Activated CD4-positive, alpha-beta memory T cell treated with anti-CD3 and anti-CD28 coated beads, Interleukin-2, amount 10 ng/mL, durations not matched to agents 7 days and 5 days (primary cell): ENCODE results near the gene TIAL1. TPM values are rescaled to one million over a fixed set of nuclear protein-coding genes. Genes with fewer than 3 reads are reported as not detected.

Source experiments
- CTCF ChIA-PET: fragments of 350-600 bp; sonication (Branson Sonifier 250); formaldehyde crosslinking; loops from one replicate; lab custom pipeline; 2021; ENCODE audit warnings: antibody characterized with exemption, inconsistent platforms; lab: Charles Lee
- POLR2A ChIA-PET: fragments of 350-600 bp; sonication (Branson Sonifier 250); formaldehyde crosslinking; loops from one replicate; lab custom pipeline; 2021; ENCODE audit warnings: antibody characterized with exemption; lab: Charles Lee
- DNase-seq: peaks from one replicate; pipeline ENCODE4 v3.0.0-alpha.2; 2020
- H3K27ac Mint-ChIP-seq: one replicate; pipeline ENCODE4 v1.8.0; 2021; ENCODE audit warnings: mild to moderate bottlenecking, mixed read lengths
- H3K27me3 Mint-ChIP-seq: one replicate; pipeline ENCODE4 v1.8.0; 2021; ENCODE audit warnings: mixed read lengths
- H3K36me3 Mint-ChIP-seq: one replicate; pipeline ENCODE4 v1.8.0; 2021; ENCODE audit warnings: low read depth, mixed read lengths
- H3K4me1 Mint-ChIP-seq: one replicate; pipeline ENCODE4 v1.8.0; 2021; ENCODE audit warnings: mixed read lengths
- H3K4me3 Mint-ChIP-seq: one replicate; pipeline ENCODE4 v1.8.0; 2021; ENCODE audit warnings: mild to moderate bottlenecking, mixed read lengths
- H3K9me3 Mint-ChIP-seq: one replicate; pipeline ENCODE4 v1.8.0; 2021; ENCODE audit warnings: mixed read lengths
- total RNA-seq, 2 experiments: library from RNA; stranded (reverse); gene quantifications; one replicate each; pipeline ENCODE4 v1.2.3, GENCODE V29; 2021

Gene TIAL1
- total RNA-seq, 2 experiments from 2014 or later: 168 to 170 TPM

DNA sequence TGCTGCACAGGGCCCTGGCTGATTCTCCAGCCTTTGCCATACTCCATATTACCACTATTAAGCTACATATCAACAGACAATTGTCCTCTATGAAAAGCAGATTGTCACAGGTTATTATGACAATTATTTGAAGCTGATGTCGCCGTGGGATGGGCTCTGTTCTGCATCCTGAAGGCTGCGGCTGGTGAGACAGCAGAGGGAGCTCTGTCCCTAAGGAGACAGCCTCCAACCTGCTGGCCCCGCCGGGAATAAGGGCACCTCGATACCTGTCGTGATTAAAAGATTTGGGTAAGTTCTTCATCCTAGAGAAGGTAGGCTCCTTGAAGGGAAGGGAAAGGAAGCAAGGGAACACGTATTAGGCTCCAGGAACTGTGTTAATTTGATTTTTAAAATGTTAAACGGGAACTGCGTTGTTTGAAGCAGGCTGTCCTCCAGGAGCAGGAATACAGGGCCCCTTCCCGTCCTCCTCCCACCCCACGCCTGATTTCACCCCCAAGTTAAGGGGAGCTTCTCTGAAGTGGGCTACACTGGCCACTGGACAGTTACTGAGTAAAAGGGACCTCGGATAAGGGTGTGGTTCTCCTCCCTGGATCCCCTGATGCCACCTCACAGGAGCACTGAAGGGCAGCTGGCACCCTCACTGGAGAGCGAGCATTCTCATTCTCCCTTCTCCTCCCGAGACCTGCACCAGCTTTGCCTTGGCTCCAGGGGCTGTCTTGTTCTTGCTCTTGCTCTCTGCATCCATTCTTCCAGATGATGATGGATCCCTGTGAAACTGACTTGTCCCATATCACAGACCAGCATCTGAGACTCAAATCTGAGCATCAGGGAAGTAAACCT is 11.8 kb upstream of the TIAL1 start:
- H3K27me3 Mint-ChIP-seq: peaks cover 10% of the 10 kb centered on the region
- peak; percentile 29 for DNase-seq
- H3K9me3 Mint-ChIP-seq: peaks cover 3% of the 10 kb centered on the region
- H3K4me3 Mint-ChIP-seq: no peak overlapping the region
- H3K36me3 Mint-ChIP-seq: no peaks in the 10 kb centered on the region
- POLR2A ChIA-PET: interaction anchor here (0.7 kb wide), 1 partner anchor 402 kb away, joined by 3 read pairs; no protein-coding TSS in a partner anchor
- CTCF ChIA-PET: interaction anchor here (1.1 to 1.5 kb wide), 2 partner anchors 77 to 142 kb away, joined by 3 read pairs; no protein-coding TSS in a partner anchor
- peaks cover 3% of the 10 kb centered on the region for H3K4me1 Mint-ChIP-seq
- H3K27ac Mint-ChIP-seq: no peak overlapping the region

DNA sequence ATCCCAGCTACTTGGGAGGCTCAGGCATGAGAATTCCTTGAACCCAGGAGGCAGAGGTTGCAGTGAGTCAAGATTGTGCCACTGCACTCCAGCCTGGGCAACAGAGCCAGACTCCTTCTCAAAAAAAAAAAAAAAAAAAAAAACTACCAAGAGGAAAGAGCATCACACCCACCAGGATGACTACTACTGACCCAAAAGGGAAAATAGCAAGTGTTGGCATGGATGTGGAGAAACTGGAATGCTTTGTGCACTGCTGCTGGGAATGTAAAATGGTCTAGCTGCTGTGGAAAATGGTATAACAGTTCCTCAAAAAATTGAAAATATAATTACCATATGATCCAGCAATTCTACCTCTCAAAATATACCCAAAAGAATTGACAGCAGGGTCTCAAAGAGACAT is 7.7 kb upstream of the TIAL1 start:
- ChIA-PET CTCF (interaction anchor here (2.5 kb wide), 1 partner anchor 11 kb away, joined by 21 read pairs; no protein-coding TSS in a partner anchor), POLR2A (no interaction called here)
- Mint-ChIP-seq H3K27me3 (peaks cover 3% of the 10 kb centered on the region), H3K27ac (no peak overlapping the region), H3K9me3 (no peaks in the 10 kb centered on the region), H3K4me3 (no peak overlapping the region), H3K4me1 (peaks cover 3% of the 10 kb centered on the region), H3K36me3 (no peaks in the 10 kb centered on the region)
- no peak for DNase-seq

DNA sequence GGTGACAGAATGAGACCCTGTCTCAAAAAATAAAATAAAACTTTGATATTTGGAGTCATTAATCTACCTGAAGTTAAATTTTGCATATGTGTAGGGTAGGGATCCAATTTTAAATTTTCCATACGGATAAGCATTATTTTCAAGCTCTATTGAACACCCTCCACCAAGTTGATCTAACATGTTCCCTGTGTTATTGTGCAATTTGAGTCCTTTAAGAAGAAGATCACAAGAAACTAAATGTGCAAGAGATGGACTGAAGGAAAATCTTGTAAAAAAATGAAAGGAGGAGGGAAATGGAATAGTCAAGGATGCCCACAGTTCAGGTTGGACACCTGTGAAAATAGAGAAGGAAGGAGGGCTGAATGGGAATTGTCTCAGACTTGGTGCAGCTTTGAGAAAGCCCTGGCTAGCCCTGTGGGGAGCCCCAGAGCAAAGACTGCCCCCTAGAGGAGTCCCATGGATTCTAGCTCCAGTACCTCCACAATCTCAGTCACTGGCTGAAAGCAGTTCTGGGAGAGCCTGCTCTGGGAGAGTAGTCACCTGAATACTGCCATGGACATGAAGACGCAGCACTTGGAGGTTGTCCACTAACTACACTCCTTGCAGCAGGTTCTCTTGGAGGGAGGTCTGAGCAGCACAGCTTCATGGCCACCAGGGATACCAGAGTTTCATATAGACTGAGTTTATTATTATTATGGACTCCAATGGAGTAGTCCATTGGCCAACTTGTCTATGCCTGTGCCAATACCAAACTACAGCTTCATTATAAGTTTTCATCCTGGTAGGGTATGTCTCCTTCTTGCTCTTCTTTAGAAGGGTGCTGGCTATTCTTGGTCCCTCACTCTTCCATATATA is 5.7 kb upstream of the TIAL1 start:
- no peaks in the 10 kb centered on the region for H3K36me3 Mint-ChIP-seq
- no peaks in the 10 kb centered on the region for H3K27me3 Mint-ChIP-seq
- ChIA-PET CTCF (interaction anchor here (0.6 to 2.9 kb wide), 15 partner anchors 9 to 403 kb away, joined by 3 to 21 read pairs (median 3); partner anchors contain the start of gene RGS10), POLR2A (interaction anchor here (1.0 kb wide), 1 partner anchor 41 kb away, joined by 3 read pairs; no protein-coding TSS in a partner anchor)
- peak; percentile 56 for DNase-seq
- no peak overlapping the region for H3K27ac Mint-ChIP-seq
- peaks cover 9% of the 10 kb centered on the region for H3K4me1 Mint-ChIP-seq
- H3K9me3 Mint-ChIP-seq: no peaks in the 10 kb centered on the region
- H3K4me3 Mint-ChIP-seq: no peak overlapping the region

DNA sequence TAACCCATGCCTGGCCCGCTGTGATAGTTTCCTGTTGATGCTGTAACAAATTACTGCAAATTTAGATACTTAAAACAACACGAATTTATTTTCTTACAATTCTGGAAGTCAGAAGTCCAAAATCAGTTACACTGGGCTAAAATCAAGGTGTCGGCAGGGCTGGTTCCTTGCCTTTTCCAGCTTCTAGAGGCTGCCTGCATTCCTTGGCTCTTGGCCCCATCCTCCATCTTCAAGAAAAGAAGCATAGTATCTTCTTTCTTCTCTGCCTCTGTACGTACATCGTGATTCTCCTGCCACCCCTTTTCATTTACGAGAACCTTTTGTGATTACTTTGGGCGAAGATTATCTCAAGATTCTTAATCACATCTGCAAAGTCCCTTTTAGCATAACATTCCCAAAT is 1.6 kb upstream of the TIAL1 start:
- no peak overlapping the region for H3K27ac Mint-ChIP-seq
- no peaks in the 10 kb centered on the region for H3K9me3 Mint-ChIP-seq
- POLR2A ChIA-PET: interaction anchor here (1.2 to 3.7 kb wide), 2 partner anchors 57 to 95 kb away, joined by 4 to 19 read pairs; partner anchors contain the start of gene RGS10
- peaks cover 22% of the 10 kb centered on the region for H3K36me3 Mint-ChIP-seq
- CTCF ChIA-PET: interaction anchor here (1.3 kb wide), 1 partner anchor 55 kb away, joined by 3 read pairs; no protein-coding TSS in a partner anchor
- H3K4me1 Mint-ChIP-seq: peaks cover 28% of the 10 kb centered on the region
- H3K4me3 Mint-ChIP-seq: no peak overlapping the region
- no peak for DNase-seq
- H3K27me3 Mint-ChIP-seq: no peaks in the 10 kb centered on the region

DNA sequence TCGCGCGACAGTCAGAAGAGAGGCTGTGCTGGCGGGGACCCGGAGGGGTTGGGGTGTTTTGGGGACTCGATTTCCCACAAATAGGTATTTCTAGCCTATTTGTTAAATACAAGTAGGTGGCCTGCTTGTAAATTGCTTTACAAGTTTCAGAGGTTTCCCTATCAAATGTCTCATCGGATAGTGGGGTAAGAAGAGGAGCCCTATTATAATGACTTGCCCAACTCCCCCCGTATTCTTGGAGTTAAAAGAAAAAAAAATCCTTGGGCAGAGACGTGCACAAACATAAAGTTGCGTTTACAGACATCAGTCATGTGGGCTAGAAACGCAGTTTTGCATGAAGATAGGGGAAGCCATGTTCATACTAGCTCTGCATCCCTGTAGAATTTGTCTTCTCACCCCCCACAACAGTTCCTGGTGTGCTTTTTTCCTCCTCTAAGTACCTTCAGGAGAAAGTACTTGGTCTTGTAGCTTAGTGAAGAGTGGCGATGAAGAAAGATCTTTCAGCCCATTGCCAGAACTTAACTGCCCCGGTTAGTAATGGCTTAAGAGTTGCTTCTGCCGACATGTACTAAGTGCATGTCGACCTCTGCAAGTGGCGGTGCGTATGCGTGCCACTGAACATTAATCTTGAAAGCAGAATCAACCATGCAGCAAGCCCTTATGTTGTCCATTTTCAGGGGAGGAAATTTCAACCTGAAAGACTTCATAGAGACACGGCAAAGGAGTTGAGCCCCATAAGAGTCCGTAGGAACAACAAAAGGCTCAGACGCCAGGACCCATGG is 832 bp upstream of the TIAL1 start:
- H3K27ac Mint-ChIP-seq: peak overlapping the region; percentile 97
- peak overlapping the region; percentile 92 for H3K4me3 Mint-ChIP-seq
- no peaks in the 10 kb centered on the region for H3K27me3 Mint-ChIP-seq
- no peaks in the 10 kb centered on the region for H3K9me3 Mint-ChIP-seq
- POLR2A ChIA-PET: interaction anchor here (0.6 to 3.7 kb wide), 10 partner anchors 11 to 390 kb away, joined by 3 to 19 read pairs (median 3); partner anchors contain the start of genes BAG3, GRK5, MCMBP and RGS10
- H3K4me1 Mint-ChIP-seq: peaks cover 36% of the 10 kb centered on the region
- no peak for DNase-seq
- peaks cover 23% of the 10 kb centered on the region for H3K36me3 Mint-ChIP-seq
- CTCF ChIA-PET: interaction anchor here (1.3 kb wide), 1 partner anchor 55 kb away, joined by 3 read pairs; no protein-coding TSS in a partner anchor

DNA sequence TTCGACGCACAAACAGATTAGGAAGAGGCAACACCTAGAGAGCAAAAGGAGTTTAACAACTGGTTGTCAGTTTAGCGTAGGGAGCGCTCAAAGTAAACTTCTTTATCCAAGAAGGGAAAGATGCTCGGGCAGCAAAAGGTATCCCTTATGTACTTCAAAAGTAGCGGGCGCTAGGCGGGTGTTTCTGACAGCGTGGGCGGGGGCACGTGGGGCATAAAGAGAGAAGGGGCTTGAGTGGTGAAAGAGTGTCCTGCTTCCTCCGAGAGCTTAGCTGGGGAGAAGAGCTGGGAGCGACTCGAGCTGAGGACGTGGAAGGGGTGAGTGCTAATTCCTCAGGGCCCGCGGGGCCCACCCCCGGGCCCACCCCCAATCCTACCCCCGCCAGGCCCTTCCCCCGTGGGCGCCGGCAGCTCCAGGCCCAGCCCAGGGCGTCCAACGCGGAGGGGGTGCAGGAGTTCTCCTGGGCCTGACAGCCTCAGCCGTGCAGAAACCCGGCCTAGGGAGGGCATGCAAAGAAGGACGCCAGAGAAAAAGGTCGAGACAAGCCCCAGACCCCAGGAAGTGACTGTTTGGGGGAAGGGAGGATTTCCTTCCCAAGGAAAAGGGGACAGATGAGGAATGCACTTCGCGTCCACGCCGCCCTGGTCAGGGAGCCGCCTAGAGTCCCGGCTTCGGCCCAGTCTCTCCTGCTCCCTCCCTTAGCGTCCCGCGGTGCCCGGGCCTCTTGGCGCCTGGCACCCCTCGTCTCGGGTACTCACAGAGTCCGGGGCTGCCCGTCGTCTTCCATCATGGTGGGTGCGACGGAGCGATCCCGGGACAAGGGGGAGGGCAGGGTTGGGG is 868 bp downstream of the TIAL1 start:
- H3K9me3 Mint-ChIP-seq: no peaks in the 10 kb centered on the region
- peak; percentile 54 for DNase-seq
- H3K4me1 Mint-ChIP-seq: peaks cover 48% of the 10 kb centered on the region
- H3K27ac Mint-ChIP-seq: peak overlapping the region; percentile 97
- H3K36me3 Mint-ChIP-seq: peaks cover 32% of the 10 kb centered on the region
- no peaks in the 10 kb centered on the region for H3K27me3 Mint-ChIP-seq
- CTCF ChIA-PET: interaction anchor here (0.6 to 4.3 kb wide), 6 partner anchors 7 to 106 kb away, joined by 3 to 21 read pairs (median 4); no protein-coding TSS in a partner anchor
- H3K4me3 Mint-ChIP-seq: peak overlapping the region; percentile 92
- POLR2A ChIA-PET: interaction anchor here (0.9 to 5.2 kb wide), 12 partner anchors 10 to 505 kb away, joined by 3 to 36 read pairs (median 3); partner anchors contain the start of genes BAG3, INPP5F, MCMBP and RGS10

DNA sequence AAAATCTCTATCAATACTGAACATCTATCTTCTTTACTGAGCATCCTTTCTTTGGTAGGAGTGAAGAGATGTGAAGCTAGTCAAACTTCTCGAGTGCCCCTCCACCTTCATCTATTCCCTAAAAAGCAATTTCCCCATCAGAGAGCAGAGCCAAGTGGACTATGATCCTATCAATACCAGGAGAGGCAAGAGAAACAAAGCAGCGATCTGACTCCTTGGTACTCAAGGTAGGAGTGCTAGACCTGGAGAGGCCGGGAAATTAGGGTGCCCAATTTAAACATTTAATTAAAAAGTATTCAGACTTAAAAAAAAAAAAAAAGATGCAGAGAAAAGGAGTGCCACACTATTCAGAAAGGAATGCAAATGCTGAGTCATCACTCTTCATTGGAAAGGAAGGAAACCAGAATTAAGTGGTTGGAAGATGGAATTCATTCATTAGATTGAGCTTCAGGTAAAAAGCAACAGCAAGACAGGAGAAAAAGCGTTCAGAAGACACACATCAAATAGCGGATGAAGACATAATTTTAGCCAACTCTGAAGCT is 1.6 kb downstream of the TIAL1 start:
- POLR2A ChIA-PET: interaction anchor here (0.9 to 5.2 kb wide), 11 partner anchors 9 to 504 kb away, joined by 3 to 36 read pairs (median 3); partner anchors contain the start of genes BAG3, INPP5F, MCMBP and RGS10
- peaks cover 48% of the 10 kb centered on the region for H3K4me1 Mint-ChIP-seq

DNA sequence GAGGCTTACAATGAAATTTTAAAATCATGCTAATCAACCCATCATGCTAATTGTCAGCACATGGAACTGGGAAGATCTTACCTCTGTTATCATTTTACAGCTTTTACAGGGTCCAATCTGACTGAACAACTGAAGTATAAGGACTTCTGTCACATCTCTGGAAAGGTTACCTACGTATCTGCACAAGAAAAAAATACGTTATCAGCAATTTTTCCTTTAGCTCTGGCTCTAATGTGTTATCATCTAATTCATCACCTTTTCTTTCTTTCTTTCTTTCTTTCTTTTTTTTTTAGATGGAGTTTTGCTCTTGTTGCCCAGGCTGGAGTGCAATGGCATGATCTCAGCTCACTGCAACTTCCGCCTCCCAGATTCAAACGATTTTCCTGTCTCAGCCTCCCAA is 8.7 kb downstream of the TIAL1 start:
- Mint-ChIP-seq H3K4me1 (peaks cover 27% of the 10 kb centered on the region), H3K27me3 (no peaks in the 10 kb centered on the region), H3K36me3 (peaks cover 29% of the 10 kb centered on the region), H3K27ac (no peak overlapping the region), H3K9me3 (no peaks in the 10 kb centered on the region), H3K4me3 (no peak overlapping the region)
- CTCF ChIA-PET: interaction anchor here (0.9 kb wide), 1 partner anchor 382 kb away, joined by 3 read pairs; no protein-coding TSS in a partner anchor
- POLR2A ChIA-PET: no interaction called here
- DNase-seq: no peak

More for the DNA sequence above, 1.6 kb downstream of the TIAL1 start:
- Mint-ChIP-seq H3K27ac (peak overlapping the region; percentile 97), H3K36me3 (peaks cover 32% of the 10 kb centered on the region), H3K27me3 (no peaks in the 10 kb centered on the region), H3K9me3 (no peaks in the 10 kb centered on the region), H3K4me3 (peak overlapping the region; percentile 92)
- DNase-seq: no peak
- CTCF ChIA-PET: interaction anchor here (0.6 to 4.3 kb wide), 5 partner anchors 8 to 105 kb away, joined by 3 to 21 read pairs (median 4); no protein-coding TSS in a partner anchor

DNA sequence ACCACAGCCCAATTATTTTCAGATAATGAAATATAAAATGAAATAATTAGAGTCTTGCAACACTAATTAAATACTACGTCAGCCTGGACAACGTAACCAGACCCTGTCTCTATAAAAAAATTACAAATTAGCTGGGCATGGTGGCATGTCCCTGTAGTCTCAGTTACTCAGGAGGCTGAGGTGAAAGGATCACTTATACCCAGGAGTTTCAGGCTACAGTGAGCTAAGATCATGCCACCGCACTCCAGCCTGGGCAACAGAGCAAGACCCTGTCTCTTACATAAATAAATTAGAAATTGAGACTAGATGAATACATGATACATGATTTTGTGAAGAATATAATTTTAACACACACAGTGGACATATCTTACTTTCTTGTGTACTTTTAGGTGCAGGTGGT is 18.4 kb downstream of the TIAL1 start:
- Mint-ChIP-seq H3K27ac (no peak overlapping the region), H3K9me3 (no peaks in the 10 kb centered on the region), H3K36me3 (peaks cover 64% of the 10 kb centered on the region), H3K4me3 (no peak overlapping the region), H3K27me3 (no peaks in the 10 kb centered on the region), H3K4me1 (peaks cover 27% of the 10 kb centered on the region)
- DNase-seq: no peak
- ChIA-PET CTCF (no interaction called here), POLR2A (interaction anchor here (1.0 kb wide), 1 partner anchor 10 kb away, joined by 3 read pairs; no protein-coding TSS in a partner anchor)

DNA sequence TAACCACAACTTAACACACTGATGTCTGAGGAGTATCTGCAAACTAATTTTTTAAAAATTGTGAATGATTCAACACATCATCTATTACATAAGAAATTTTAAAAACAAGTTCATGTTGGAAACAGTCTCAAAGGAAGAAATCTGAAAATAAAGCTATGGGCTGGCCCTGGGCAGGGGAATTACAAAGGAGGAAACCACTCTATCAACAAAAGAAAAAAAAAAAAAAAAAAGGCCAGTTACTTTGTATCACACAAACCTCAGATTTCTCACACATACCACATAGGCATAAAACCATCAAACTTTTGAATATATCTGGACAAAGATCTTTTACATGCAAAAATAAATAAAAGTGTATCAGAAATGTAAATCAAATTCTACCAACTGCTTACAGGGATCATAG is 20.8 kb downstream of the TIAL1 start:
- Mint-ChIP-seq H3K4me3 (no peak overlapping the region), H3K9me3 (no peaks in the 10 kb centered on the region), H3K4me1 (peaks cover 24% of the 10 kb centered on the region), H3K36me3 (peaks cover 55% of the 10 kb centered on the region), H3K27ac (peak overlapping the region; percentile 70), H3K27me3 (no peaks in the 10 kb centered on the region)
- ChIA-PET POLR2A (interaction anchor here (0.9 to 1.4 kb wide), 3 partner anchors 18 to 34 kb away, joined by 3 to 7 read pairs (median 4); partner anchors contain the start of gene RGS10), CTCF (interaction anchor here (1.1 to 2.3 kb wide), 2 partner anchors 26 to 77 kb away, joined by 3 to 8 read pairs; no protein-coding TSS in a partner anchor)
- DNase-seq: no peak
